Smooth muscle cell of the brain vasculature (primary cell): ENCODE results near the gene DYRK1B.
A peak's percentile ranks its signal among the peaks of the same experiment; 100 is the strongest.
"Not testable (repeated sequence)": the region's sequence is repeated elsewhere in the genome, so short reads cannot be mapped to it uniquely, and the experiment has no call there.

Experiments used
- DNase-seq: peaks from one replicate; pipeline ENCODE4 v3.0.0-alpha.2; 2012; ENCODE audit warnings: low read depth, low spot score

DYRK1B gene

GRCh38 chr19:39830847-39831246, 3.1 kb downstream of the DYRK1B start:
- DNase-seq, result no peak

GRCh38 chr19:39830406-39830805, 3.6 kb downstream of the DYRK1B start:
- DNase-seq, result no peak

GRCh38 chr19:39829702-39830275, 4.2 kb downstream of the DYRK1B start:
- no peak for DNase-seq

GRCh38 chr19:39828654-39829032, 5.3 kb downstream of the DYRK1B start:
- no peak for DNase-seq

DNA sequence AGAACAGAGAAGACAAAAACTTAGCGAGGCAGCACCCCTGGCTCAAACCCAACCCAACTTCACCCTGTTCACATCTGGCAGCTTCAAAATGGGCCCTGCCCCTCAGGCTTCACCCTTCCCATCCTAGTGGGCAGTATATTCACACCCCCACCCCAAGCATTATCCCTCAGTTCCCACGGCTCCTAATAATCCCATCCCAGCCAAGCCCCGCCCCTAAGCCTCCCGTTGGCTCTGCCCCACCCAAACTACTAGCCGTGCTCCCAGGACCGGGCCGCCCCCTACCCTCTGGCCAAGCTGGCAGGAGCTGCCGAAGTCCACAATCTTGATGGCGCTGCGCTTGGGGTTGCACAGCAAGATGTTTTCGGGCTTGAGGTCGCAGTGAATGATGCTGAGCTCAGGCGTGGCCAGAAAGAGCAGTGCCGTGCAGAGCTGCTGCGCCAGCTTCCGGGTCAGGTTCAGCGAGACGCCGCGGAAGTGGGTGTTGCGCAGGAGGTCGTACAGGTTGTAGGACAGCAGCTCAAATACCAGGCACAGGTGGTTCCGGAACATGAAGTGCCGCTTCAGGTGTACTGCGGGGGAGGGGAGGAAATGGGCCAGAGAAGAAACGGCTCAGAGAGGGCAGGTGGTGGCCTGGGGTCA, 5.8 kb downstream of the DYRK1B start:
- DNase-seq, result no peak

DNA sequence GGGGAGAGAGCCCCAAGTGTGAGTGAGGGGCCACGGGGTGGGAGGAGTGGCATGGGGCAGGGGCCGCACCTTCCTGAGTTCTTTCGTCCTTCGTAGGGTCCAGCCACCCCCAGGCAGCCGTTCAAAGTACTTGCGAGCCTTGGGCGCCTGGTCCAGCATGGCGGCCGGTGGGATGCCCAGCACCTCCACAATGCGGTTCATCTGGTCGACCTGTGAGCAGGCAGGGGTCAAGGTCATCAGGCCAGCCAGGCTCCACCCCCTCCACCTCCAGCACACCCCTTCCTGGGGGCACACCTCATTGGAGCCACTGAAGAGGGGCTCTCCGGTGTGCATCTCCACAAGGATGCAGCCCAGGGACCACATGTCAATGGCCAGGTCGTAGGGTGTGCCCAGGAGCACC, 6.7 kb downstream of the DYRK1B start:
- no peak for DNase-seq

GRCh38 chr19:39826311-39826945, 7.5 kb downstream of the DYRK1B start:
- no peak for DNase-seq

- DNase-seq, result no peak
Measured at GRCh38 chr19:39825531-39826076, 8.4 kb downstream of the DYRK1B start.

DNA sequence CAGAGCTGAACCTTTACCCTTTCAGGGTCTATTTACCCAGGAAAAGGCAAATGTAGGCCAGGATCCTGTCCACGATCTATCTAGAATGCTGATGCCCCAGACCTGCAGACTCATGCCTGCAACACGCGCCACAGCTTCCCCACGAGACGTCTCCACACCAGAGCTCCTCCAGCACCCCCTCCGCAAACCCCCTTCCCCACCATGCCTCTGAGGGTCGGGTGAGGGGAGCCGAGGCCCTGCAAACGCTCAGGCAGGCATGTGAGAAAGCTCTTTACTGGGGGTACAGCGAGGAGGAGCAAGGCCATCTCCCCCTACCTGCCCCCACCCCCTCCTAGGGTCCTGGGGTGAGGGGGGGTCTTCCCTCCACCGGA, 8.9 kb downstream of the DYRK1B start:
- no peak for DNase-seq

GRCh38 chr19:39824143-39825092, 9.5 kb downstream of the DYRK1B start:
- DNase-seq, result peak; percentile 72

DNA sequence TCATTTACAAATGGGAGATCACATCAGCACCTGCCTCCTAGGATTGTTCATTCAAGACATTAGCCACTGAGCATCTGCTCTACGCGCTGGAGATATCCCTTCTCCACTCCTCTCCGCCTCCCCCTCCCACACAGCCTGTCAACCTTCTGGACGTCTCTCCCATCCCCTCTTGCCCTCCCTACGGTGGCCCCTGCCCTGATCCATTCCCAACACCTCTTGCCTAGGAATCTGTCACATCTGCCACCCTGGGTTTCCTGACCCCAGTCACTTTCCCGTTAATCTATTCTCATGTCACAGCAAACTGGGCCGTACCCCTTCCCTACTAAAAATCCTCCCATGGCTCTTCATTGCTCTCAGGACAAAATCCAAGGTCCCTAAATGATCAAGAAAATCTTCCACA, 10.3 kb downstream of the DYRK1B start:
- DNase-seq, result no peak

DNA sequence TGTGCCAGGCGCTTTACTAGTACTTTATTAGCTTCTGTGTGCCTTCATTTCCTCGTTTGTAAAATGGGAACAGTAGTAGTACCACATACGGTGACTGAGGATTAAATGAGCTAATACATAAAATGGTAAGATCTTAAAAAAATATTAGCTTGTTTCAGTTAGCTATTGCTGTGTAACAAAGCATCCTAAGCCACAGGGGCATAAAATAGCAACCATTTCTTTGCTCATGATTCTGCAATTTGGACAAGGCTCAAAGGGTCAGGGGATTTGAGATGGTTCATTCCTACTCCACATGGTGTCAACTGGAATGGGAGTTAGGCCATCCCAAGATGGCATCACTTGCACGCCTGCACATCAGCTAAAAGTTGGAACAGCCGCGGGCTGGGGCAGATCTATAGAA, 13.3 kb downstream of the DYRK1B start:
- DNase-seq, result no peak

DNA sequence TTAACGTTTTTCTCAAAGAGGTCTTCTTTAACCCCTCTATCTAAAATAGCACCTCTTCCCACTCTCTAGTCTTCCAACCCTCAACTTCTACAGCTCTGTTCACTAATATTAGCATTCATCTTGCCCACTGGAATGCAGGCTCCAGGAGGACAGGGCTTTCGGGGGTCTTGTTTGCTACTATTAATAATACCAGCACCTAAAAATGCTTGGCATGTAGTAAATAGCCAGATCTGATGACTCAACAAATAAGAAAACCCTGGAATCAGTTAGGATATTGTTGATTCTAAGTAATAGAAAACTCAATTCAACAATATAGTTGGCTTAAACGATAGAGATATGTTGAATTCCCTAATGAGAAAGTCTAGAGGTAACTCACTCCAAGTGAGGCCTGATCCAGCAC, 14.2 kb downstream of the DYRK1B start:
- DNase-seq, result no peak

DNA sequence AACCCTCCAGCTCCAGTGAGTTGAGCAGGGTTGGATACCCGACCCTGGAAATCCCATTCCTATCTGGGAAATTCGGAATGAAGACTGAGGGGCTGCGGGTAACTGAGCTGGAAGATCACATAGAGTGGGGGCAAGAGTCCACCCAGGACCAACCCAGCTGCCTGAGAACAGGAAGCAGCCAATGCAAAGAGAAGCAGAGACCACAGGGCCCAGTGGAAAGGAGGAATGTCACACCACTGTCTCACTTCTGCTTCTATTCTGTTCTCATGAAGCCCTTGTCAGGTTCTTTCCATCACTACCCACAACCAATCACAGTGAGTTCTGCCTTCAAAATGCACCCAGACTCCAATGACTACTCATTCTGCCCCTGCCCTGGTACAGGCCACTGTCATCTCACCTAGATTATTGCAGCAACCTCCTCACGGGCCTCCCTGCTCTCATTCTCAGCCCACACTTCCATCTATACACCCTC, 15.3 kb downstream of the DYRK1B start:
- no peak for DNase-seq

GRCh38 chr19:39817888-39818561, 15.9 kb downstream of the DYRK1B start:
- DNase-seq, result no peak

GRCh38 chr19:39816287-39817048, 17.5 kb downstream of the DYRK1B start:
- DNase-seq, result no peak

- DNase-seq, result no peak
Measured at GRCh38 chr19:39814595-39814994, 19.4 kb downstream of the DYRK1B start.

- not testable (repeated sequence) for DNase-seq
Measured at GRCh38 chr19:39814111-39814510, 19.9 kb downstream of the DYRK1B start.

GRCh38 chr19:39813264-39813993, 20.5 kb downstream of the DYRK1B start:
- no peak for DNase-seq

GRCh38 chr19:39811064-39811463, 22.9 kb downstream of the DYRK1B start:
- no peak for DNase-seq
